Duodenal mucosa (tissue), 2 donors: Measurements from ENCODE around the gene DLST.

Experiments
- H3K27ac ChIP-seq: one replicate; pipeline ENCODE4 v1.7.0; 2013; ENCODE audit warnings: low read depth, low read length
- H3K27me3 ChIP-seq, 2 donors: one replicate each; pipeline ENCODE4 v1.7.0; 2013; ENCODE audit warnings: low read length in 2 of 2, control low read depth in 1 of 2; ENCODE audit not compliant: insufficient read depth in 2 of 2, control insufficient read depth in 1 of 2
- H3K36me3 ChIP-seq, 2 donors: one replicate each; pipeline ENCODE4 v1.7.0; 2013; ENCODE audit warnings: low read length in 2 of 2, control low read depth in 1 of 2; ENCODE audit not compliant: insufficient read depth in 2 of 2, control insufficient read depth in 1 of 2
- H3K4me1 ChIP-seq, 2 donors: one replicate each; pipeline ENCODE4 v1.7.0; 2013; ENCODE audit warnings: low read length in 2 of 2, control low read depth in 1 of 2; ENCODE audit not compliant: insufficient read depth in 2 of 2, control insufficient read depth in 1 of 2
- H3K4me3 ChIP-seq, 2 donors: one replicate each; pipeline ENCODE4 v1.7.0; 2013; ENCODE audit warnings: low read length in 2 of 2, low read depth in 1 of 2
- H3K9ac ChIP-seq, 2 donors: one replicate each; pipeline ENCODE4 v1.7.0; 2013; ENCODE audit warnings: low read length in 2 of 2, low read depth in 1 of 2
- H3K9me3 ChIP-seq, 2 donors: one replicate each; pipeline ENCODE4 v1.7.0; 2013; ENCODE audit warnings: low read length in 2 of 2, control low read depth in 1 of 2; ENCODE audit not compliant: control insufficient read depth in 1 of 2

The DLST gene

DNA sequence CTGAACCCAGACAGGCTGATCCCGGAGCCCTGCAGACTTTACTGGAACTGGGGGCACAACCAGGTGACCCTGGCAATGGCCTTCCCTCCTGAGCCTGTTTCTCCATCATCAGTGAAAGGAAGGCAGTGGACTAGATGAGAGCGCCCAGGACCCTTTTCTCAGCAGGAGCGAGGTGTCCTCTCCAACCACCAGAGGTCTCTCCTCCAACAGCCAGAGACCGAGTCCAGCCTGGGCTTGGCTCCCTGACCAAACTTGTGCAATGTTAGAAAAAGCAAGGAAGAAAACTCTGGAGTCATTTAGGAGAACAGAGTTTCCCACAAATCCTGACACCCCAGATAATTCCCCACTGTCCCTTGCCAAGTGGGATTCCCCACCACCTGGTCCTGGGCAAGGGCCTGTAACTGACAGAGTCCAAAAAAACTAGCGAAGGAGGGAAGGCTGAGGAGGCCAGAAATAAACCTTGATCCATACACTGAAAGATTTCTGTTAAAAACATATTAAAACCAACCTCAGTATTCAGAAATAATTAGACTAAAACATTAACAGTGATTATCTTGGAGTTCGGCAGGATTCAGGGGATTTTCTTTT, 32.4 kb downstream of the DLST start:
- no peak overlapping the region for H3K27ac ChIP-seq
- H3K4me3 ChIP-seq, result no peak overlapping the region
- peaks cover 12% of the 10 kb centered on the region in 2 donors for H3K4me1 ChIP-seq
- no peaks in the 10 kb centered on the region for H3K36me3 ChIP-seq
- H3K9me3 ChIP-seq, result no peaks in the 10 kb centered on the region
- no peaks in the 10 kb centered on the region for H3K27me3 ChIP-seq
- peak overlapping the region in 1 of 2 donors; percentile 17 for H3K9ac ChIP-seq

DNA sequence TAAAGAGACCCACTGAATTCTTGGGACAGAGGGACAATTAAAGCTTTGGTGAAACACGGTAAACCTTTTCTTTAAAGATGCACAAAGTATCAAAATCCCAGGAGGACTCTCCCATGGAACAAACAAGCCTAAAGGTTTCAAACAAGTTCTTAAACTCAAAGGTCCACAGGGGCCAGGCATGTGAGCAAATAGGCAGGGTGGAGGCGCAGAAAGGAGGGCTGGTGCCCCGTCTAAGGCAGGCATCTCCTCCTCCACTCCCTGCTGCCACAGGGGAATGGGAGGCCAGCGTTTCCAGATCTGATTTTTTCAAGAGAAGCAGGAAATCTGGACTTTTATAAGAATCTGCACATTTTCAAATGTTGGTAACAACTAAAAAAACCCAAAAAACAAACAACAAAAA, 33.7 kb downstream of the DLST start:
- Histone ChIP-seq H3K27ac (no peak overlapping the region), H3K36me3 (no peaks in the 10 kb centered on the region), H3K4me1 (peaks cover 12% of the 10 kb centered on the region in 2 donors), H3K9ac (no peak overlapping the region), H3K9me3 (no peaks in the 10 kb centered on the region), H3K27me3 (no peaks in the 10 kb centered on the region), H3K4me3 (no peak overlapping the region)

DNA sequence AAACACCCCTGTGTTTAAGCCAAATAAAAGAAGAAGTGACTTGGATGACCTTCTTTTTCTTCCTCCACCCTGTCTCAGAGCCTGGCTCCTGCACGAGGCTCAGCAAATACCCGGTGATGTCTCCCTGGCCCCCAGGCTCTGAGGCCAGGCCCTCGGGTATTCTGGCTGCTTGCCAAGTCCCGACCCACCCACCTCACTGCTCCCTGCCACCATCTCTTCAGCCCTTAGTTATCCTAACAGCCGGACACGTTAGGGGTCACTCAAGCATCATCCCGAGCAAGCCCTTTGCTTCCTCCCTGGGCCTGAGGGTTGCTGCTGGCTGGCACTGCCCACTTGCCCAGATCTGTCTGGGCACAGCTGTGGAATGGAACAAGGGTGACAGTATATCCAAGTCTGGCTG, 34.1 kb downstream of the DLST start:
- H3K9me3 ChIP-seq, result no peaks in the 10 kb centered on the region
- peaks cover 12% of the 10 kb centered on the region in 2 donors for H3K4me1 ChIP-seq
- no peak overlapping the region for H3K4me3 ChIP-seq
- no peaks in the 10 kb centered on the region for H3K27me3 ChIP-seq
- no peak overlapping the region for H3K9ac ChIP-seq
- no peaks in the 10 kb centered on the region for H3K36me3 ChIP-seq
- H3K27ac ChIP-seq, result no peak overlapping the region

DNA sequence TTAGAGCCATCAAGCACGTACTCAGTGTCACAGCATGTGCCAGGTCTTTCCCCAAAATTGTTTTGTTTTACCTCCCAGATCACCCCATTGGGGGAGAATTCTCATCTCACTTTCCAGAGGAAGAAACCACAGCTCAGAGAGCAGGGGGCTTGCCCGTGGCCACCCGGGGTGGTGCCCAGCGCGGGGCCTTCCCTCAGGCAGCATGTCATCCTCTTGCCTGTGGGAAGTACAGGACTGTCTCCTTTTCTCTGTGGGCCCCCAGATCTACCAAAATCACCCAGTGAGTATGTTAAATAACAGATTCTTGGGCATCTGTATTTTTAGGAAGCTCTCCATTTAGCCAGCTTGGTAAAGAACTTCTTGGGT, 35.4 kb downstream of the DLST start:
- Histone ChIP-seq H3K27me3 (no peaks in the 10 kb centered on the region), H3K36me3 (no peaks in the 10 kb centered on the region), H3K4me1 (peaks cover 1 to 2% of the 10 kb centered on the region in 2 donors), H3K9me3 (no peaks in the 10 kb centered on the region), H3K4me3 (no peak overlapping the region), H3K27ac (no peak overlapping the region), H3K9ac (no peak overlapping the region)

DNA sequence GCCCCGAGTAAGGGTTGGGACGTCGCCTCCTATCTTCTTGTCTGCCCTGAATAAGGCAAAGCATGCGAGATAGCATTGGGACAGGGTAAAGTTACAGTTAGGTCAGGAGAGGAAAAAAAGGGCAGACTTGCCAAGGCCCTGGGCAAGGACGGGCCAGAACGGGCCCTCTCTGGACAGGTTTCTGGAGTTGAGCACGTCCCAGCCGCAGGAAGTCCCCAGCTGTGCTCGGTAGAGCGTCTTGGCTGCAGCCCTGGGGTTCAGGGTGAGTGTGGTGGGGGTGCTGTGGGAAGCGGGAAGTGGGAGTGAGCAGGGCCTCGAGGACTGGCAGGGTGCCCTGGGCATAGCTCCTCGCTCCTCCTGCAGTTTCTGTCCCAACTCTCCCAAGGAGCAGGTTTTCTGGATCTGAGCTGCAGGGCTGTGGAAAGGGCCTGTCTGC, 35.9 kb downstream of the DLST start:
- Histone ChIP-seq H3K9me3 (no peaks in the 10 kb centered on the region), H3K27me3 (no peaks in the 10 kb centered on the region), H3K36me3 (no peaks in the 10 kb centered on the region), H3K27ac (no peak overlapping the region), H3K4me3 (no peak overlapping the region), H3K4me1 (peaks cover 5 to 6% of the 10 kb centered on the region in 2 donors), H3K9ac (no peak overlapping the region)

DNA sequence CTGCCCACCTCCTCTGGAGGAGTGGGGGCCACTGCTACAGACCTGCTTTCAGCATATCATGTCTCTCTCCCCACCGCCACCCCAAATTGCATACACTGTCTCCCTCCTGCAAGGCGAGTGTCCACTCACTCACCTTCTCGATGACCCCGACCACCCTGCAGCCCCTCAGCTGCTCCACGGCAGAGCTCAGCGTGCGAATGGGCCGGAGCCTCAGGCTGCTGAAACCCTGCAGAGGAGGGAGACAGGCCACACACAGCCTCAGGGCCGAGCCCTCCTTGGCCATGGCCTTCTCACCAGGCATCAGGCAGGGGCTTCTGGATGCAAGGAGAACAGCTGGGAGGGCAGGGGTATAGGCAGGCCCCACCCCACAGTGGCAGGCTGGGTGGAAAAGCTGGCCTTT, 36.7 kb downstream of the DLST start:
- Histone ChIP-seq H3K9me3 (no peaks in the 10 kb centered on the region), H3K36me3 (no peaks in the 10 kb centered on the region), H3K27ac (no peak overlapping the region), H3K4me1 (peaks cover 7% of the 10 kb centered on the region in 2 donors), H3K27me3 (no peaks in the 10 kb centered on the region), H3K4me3 (no peak overlapping the region), H3K9ac (no peak overlapping the region)

DNA sequence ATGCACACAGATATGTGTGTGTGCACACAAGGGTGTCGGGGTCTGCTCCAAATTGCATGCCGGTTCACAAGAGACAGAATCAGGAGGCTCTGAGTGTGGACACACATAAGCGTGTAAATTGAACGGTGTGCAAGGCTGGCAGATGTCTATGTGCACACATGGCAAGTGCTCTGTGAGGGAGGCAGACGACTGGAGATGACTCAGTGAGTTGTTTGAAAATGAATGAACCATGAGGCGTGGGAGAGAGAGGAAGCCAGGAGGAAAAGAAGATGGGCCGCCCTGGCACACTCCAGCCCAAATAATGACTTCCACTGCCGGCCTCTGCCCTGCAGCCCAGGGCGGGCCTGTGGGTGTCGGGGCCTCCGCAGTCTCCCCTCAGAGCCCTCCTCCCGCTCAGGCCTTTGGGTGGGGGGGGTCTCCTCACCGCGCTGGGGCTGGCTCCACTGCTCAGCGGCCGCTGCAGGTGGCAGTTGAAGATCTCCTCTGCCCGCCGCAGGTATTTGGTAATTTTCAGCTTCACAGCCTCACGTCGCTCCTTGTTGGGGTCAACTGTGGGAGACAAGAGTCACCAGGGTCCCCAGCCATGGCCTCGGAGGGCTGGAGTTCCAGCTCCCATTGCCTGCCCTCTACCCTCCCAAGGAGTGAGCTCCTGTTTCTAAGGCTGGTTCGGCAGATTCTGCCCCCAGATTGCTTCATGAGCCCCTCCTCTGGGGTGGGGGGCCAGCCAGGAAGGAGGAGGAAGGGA, 37.9 kb downstream of the DLST start:
- H3K27me3 ChIP-seq, result no peaks in the 10 kb centered on the region
- peaks cover 7 to 9% of the 10 kb centered on the region in 2 donors for H3K4me1 ChIP-seq
- no peak overlapping the region for H3K9ac ChIP-seq
- H3K9me3 ChIP-seq, result no peaks in the 10 kb centered on the region
- no peak overlapping the region for H3K27ac ChIP-seq
- no peaks in the 10 kb centered on the region for H3K36me3 ChIP-seq
- H3K4me3 ChIP-seq, result no peak overlapping the region

DNA sequence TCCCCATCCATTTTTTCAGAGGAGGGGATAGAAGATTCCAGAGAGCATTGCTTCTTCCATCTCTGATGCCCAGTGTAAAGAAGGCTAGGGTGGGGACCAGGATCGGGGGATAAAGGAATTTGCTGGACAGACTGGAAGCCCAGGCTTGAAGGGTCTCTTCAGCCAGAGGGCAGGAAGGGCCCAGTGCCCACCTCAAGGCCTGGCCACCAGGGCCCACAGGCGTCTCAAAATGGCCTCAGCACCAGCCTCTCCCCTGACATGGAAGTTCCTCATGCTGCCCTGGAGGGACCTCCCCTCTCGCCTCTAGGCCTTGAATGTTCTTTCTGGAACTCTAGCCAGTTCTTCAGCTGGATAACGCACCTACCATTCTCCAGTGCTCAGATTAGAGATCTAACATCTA, 38.6 kb downstream of the DLST start:
- H3K4me1 ChIP-seq, result peaks cover 7 to 9% of the 10 kb centered on the region in 2 donors
- H3K27ac ChIP-seq, result no peak overlapping the region
- H3K36me3 ChIP-seq, result no peaks in the 10 kb centered on the region
- H3K9ac ChIP-seq, result no peak overlapping the region
- H3K9me3 ChIP-seq, result no peaks in the 10 kb centered on the region
- no peaks in the 10 kb centered on the region for H3K27me3 ChIP-seq
- H3K4me3 ChIP-seq, result no peak overlapping the region

DNA sequence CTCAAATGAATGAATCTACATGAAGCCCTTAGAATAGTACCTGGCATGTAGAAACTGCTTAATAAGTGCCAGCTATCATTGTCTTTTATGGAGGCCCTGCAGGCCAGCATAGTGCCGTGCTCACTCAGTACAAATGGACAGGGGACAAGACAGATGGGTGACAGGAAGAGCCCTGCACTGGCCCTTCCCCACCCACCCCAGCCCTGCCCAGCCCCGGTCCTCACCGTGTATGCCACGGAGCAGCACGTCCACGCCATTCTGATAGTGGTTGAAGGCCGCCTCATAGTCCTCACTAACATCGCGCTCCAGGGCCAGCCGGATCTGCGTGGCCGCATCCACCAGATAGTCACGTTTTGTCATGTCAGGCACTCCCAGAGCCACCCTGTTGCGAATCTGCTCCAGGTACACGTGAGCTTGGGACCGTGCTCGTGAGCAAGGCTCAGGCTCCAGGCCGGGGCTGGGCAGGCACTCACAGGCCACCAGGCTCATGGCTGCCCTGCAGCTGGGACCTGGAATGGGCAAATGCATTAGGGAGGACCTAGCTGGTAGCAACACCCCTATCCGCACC, 39.4 kb downstream of the DLST start:
- Histone ChIP-seq H3K27me3 (no peaks in the 10 kb centered on the region), H3K9ac (no peak overlapping the region), H3K27ac (no peak overlapping the region), H3K36me3 (no peaks in the 10 kb centered on the region), H3K9me3 (no peaks in the 10 kb centered on the region), H3K4me1 (peaks cover 7 to 9% of the 10 kb centered on the region in 2 donors), H3K4me3 (no peak overlapping the region)

DNA sequence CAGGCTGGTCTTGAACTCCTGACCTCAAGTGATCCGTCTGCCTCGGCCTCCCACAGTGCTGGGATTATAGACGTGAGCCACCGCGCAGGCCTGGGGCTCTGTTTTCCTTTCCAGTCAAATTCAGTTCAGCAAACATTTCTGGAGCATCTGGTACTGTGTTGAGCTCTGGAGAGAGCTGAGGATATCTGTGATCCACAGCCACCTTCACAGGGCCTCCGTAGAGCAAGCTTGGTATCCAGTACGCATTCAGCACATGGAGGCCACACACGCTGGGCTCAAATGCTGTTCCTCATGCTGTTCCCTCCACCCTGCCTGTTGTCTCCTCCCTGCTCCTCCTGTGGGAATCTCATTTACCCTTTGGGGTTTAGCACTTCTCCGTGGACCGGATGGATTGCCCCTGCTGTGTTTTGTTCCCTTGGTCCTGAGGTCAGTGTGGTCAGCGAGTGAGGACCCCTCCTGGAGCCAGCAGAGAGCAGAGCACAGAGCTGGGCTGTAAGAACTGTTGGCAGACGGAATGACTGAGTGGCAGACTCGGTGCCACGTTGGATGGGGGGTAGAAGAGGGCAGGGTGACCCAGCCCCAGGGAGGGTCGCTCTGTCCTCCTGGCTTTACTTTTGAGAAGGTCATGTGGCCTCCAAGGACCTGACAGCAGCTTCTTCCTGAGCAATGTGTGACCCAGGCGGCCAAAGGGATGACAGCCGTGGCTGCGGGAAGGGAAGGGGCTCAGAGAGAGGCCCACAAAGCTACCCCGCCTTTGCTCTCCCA, 40.5 kb downstream of the DLST start:
- Histone ChIP-seq H3K4me3 (peak overlapping the region; percentile 68 to 78), H3K27me3 (no peaks in the 10 kb centered on the region), H3K27ac (no peak overlapping the region), H3K4me1 (peaks cover 7 to 9% of the 10 kb centered on the region in 2 donors), H3K9me3 (no peaks in the 10 kb centered on the region), H3K9ac (peak overlapping the region; percentile 71 to 77), H3K36me3 (no peaks in the 10 kb centered on the region)
